Right ventricle myocardium superior (tissue), 1 donor: ENCODE results near the gene SPTAN1. TPM values are rescaled to one million over a fixed set of nuclear protein-coding genes. Genes with fewer than 3 reads are reported as not detected.

Source experiments
- ATAC-seq: fragments of 200-7000 bp; cut with Tn5 transposase; one replicate; pipeline ENCODE4 v1.9.1; 2020; ENCODE audit warnings: mild to moderate bottlenecking; ENCODE audit not compliant: poor library complexity
- DNase-seq: peaks from one replicate; pipeline ENCODE4 v3.0.0-alpha.2; 2020
- intact Hi-C: fragments of 100-400 bp; cut with DNase I; formaldehyde crosslinking; loops from one replicate; pipeline ENCODE4 v1.11.2; 2022
- total RNA-seq: library from RNA; stranded (reverse); fragmentation: NEBNext Ultra II Directional; extraction: Animal tissue kit (Norgen Biotek cat#: 25700); gene quantifications from one replicate; pipeline ENCODE4 v1.2.1, GENCODE V29; 2021
- donor health status: DM: no; HTN: yes; CAD: no; lungs with severe emphysema.

Gene SPTAN1
- total RNA-seq, 1 donor from 2014 or later, result 203 TPM

DNA sequence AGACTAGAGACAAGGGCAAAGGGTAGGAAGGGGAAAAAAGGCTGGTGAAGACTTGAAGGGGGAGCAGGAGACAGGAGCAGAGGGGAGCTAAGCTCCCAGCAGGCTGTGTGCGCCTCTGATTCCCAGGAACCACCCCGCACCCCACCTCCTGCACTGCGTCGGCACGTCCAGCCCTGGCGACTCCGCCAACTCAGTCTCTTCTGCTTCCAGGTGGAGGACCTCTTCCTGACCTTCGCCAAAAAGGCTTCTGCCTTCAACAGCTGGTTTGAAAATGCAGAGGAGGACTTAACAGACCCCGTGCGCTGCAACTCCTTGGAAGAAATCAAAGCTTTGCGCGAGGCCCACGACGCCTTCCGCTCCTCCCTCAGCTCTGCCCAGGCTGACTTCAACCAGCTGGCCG, 73.8 kb downstream of the SPTAN1 start:
- intact Hi-C loops, result no loop called here
- ATAC-seq (no peak), DNase-seq (no peak)

DNA sequence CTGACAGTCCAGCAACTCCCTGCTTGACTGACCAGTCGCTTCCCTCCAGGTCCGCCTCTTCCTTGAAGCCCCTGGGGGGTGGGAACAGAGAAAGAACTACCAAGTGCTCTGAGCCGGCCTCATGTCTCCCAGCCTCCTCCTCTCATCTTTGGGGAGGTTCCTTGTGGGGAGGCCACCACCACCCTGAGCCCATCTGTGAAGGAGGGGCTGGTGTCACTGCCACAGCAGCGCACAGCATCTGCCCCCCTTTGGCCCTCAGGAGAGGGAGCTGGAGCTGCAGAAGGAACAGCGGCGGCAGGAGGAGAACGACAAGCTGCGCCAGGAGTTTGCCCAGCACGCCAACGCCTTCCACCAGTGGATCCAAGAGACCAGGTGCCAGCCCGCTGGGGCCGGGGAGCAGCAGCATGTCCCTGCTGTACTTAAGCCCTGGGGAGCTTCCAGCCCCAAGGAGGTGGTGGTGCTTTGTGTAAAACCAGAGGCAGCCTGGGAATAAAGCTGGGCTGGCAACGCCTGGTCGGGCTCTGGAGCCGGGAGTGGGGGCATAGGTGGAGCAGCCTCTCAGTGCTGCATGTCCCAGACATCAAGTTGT, 74.8 kb downstream of the SPTAN1 start:
- DNase-seq (no peak), ATAC-seq (no peak)
- intact Hi-C loops, result no loop called here

DNA sequence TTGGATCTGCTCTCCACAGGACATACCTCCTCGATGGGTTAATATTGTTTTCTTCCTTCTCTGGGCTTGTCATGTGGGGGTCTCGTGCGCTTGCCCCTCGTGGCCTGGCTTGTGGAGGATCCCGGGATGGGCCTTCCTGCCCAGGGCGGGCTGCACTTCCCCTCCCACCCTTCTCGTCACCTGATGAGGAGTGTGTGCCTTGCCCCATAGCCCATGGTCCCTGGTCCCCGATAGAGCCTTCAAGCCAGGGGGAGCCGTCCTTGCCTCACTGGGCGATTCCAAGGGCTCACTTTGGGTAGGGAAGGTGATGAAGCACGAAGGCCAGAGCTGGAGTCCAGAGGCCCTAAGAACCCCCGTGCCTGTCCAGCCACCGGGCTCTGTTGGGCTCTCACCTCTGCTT, 75.5 kb downstream of the SPTAN1 start:
- ATAC-seq (peak; percentile 2), DNase-seq (no peak)
- intact Hi-C loops, result no loop called here

DNA sequence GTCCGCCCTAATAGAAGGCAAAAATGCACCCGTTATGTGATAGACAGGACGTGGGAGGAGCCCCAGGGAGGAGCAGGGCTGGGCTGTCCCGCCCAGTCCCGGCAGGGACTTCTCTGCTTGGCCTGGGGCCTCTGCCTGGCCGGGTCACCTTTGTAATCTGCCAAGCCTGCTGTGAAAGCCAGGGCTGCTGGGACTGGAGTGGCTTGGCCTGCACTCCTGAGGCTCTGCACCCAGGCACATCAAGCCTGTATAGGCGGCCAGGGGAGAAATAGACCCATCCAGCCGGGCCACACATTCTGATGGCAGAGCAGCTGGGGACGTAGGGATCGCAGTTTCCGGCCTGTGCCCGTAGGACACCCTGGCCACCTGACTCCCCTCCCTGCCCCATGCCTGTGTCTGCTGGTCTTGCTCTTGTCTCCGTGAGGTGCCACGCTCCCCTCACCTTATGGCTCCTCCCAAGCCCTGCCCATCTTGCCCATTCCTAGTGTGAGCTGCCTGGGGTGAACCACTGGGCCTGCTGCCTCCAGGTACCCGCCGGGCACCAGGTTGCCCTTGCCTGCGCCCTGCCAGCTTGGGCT, 76.2 kb downstream of the SPTAN1 start:
- DNase-seq (peak; percentile 88), ATAC-seq (peak; percentile 94)
- intact Hi-C loops, result no loop called here

DNA sequence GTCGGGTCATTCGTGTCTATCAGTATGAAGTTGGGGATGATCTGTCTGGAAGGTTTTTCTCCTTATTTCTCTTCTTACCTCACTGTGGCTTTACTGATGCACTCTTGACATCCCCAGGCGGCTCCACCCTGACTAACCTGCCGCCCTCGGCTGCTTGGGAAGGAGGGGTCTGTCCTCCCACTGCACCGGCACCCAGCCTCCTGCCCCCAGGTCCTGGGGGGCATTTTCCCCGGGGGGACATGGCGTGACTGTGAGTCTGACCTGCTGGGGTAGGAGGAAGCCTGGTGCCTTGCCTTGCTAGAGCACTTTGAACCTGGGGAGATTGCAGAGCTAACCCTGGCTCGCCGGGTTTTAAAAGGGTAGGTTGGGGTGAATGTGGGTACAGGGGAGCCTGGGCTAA, 76.7 kb downstream of the SPTAN1 start:
- no peak for ATAC-seq

DNA sequence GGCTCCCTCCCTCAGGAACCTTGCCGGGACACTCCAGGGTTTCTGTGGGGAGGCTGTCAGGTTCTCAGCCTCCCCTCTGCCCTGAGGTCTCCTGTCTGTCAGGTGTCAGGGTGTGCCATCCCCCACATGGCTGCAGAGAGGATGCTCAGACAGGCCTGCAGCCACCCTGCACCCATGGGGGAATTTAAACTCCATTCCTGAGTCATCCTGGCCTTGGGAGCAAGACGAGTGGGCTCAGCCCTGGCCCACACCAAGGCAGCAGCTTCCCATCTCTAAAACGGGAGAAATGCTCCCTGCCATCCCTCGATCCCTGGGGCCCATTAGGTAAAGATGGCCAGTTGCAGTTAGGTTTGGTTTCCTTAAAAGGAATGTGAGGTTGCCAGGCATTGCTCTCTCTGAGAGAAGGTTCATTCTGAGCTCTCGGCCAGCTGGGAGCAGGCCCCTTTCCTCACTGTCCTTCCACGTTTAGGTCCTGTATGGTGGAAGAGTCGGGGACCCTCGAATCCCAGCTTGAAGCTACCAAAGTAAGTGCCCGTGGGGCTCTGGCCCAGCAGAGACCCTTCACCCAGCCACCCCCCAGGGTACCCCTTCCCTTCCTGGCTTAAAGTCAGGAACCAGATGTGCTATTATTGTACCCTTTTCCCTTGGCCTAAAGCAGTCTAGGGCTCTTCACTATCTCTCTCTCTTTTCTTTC, 77.6 kb downstream of the SPTAN1 start:
- ATAC-seq (no peak), DNase-seq (no peak)
- intact Hi-C loops, result no loop called here

More for the DNA sequence above, 76.7 kb downstream of the SPTAN1 start:
- DNase-seq, result no peak
- intact Hi-C loops, result no loop called here

DNA sequence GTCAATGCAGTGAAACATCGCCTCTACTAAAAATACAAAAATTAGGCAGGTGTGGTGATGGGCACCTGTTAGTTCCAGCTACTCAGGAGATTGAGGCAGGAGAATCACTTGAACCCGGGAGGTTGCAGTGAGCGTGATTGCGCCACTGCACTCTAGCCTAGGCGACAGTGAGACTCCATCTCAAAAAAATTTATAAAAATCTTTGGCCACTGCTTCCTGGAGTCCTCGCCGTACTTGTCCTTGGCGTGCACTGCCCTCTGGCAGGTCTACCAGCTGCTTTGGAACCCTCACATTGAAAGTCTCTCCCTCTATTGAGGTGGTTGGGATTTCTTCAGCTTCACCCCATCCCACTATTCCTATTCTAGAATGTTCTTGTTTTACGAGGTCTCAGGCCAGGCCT, 79.2 kb downstream of the SPTAN1 start:
- no peak for DNase-seq
- no peak for ATAC-seq
- intact Hi-C loops, result no loop called here

DNA sequence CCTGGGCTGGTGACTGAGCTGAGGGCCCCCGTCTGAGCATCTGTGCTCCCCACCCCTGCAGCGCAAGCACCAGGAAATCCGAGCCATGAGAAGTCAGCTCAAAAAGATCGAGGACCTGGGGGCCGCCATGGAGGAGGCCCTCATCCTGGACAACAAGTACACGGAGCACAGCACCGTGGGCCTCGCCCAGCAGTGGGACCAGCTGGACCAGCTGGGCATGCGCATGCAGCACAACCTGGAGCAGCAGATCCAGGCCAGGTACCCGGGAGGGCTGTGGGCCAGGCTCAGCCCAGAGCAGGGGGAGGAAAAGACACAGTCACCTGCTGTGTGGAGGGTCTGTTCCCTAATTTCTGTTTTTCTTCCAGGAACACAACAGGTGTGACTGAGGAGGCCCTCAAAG, 79.7 kb downstream of the SPTAN1 start:
- DNase-seq (no peak), ATAC-seq (no peak)
- intact Hi-C loops, result no loop called here

DNA sequence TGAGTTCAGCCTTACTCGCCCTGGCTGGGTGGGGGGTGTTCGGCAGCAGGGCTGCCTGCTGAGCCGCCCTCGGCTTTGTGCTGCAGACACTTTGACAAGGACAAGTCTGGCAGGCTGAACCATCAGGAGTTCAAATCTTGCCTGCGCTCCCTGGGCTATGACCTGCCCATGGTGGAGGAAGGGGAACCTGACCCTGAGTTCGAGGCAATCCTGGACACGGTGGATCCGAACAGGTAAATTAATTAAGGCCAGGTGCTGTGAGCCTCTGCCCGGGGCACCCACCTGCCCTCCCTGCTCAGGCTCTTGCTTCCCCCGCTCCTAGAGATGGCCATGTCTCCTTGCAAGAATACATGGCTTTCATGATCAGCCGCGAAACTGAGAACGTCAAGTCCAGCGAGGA, 80.1 kb downstream of the SPTAN1 start:
- ATAC-seq, result no peak
- no peak for DNase-seq
- intact Hi-C loops, result no loop called here

DNA sequence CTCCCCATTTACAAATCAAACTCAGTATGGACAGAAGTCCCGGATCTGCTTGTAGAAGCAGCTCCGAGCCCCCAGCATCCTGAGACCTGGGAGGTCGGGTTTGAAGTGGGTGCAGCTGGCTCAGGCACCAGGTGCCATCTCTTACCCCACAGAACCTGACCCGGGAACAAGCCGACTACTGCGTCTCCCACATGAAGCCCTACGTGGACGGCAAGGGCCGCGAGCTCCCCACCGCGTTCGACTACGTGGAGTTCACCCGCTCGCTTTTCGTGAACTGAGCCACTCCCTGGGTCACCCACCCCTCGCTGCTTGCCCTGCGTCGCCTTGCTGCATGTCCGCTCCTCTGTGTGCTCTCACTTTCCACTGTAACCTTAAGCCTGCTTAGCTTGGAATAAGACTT, 80.7 kb downstream of the SPTAN1 start:
- DNase-seq (no peak), ATAC-seq (no peak)
- intact Hi-C loops, result no loop called here

DNA sequence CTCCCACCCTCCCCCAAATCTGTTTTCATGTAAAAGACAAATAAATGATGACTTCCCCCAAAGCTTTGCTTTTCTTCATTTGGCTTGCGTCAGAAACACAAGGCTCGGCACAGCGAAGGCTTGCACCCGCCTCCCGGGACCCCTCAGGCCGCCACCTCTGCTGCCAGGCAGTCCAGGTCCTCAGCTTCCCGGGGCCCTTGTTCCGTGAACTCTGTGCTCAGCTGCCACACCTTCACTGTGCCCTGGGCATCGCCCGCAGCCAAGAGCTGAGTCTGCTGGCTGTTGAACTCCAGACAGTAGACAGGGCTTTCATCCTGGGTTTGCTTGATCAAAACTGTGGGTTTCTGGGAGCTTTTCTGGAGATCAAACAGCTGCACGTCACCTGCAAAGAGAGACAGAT, 81.2 kb downstream of the SPTAN1 start:
- ATAC-seq, result no peak
- intact Hi-C loops, result no loop called here
- no peak for DNase-seq

DNA sequence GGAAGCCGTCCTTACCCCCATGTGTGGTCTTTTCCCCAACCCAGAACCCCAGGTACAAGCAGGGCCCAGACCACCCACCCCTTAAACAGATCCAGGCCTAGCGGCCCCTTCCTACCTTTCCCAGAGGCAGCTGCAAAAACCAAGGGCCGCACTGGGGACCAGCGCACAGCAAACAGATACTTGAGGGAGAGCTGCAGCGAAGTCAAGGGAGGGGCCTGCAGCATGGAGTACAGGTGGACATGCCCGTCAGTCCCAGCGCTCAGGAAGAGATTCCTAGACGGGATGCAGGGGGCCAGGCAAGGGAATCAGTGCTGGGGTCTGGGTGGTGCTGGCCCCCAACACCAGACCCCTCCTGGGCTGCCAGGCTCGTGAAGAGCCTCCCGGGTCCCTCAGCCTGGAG, 81.7 kb downstream of the SPTAN1 start:
- DNase-seq (no peak), ATAC-seq (no peak)
- intact Hi-C loops, result no loop called here

DNA sequence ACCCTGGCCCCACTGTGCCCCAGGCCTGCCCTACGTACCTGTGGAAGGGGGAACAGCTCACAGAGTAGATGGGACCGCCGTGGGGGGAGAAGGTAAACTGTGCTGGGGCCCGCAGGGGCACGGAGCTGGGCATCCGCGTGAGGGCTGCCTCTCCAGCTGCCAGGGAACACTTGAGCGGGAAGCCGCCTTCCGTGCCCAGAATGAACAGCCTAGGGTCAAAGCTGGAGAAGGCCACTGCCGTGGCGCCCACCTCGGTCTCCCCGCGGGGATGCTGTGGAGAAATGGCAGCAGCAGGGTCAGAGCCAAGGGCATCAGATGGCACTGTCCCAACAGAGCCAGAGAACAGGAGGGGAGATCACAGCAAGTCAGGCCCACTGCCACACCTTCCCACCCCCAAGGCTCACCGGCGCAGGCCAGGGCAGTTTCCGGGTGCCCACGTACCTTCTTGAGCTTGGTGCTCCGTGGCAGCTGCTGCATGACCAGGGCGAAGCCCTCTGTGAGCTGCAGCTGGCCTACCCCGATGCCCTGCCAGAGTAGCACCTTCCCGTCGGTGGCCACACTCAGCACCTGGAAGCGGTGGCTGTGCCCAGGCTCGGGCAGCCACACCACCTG, 82.4 kb downstream of the SPTAN1 start:
- ATAC-seq (peak; percentile 2), DNase-seq (no peak)
- intact Hi-C loops, result no loop called here

DNA sequence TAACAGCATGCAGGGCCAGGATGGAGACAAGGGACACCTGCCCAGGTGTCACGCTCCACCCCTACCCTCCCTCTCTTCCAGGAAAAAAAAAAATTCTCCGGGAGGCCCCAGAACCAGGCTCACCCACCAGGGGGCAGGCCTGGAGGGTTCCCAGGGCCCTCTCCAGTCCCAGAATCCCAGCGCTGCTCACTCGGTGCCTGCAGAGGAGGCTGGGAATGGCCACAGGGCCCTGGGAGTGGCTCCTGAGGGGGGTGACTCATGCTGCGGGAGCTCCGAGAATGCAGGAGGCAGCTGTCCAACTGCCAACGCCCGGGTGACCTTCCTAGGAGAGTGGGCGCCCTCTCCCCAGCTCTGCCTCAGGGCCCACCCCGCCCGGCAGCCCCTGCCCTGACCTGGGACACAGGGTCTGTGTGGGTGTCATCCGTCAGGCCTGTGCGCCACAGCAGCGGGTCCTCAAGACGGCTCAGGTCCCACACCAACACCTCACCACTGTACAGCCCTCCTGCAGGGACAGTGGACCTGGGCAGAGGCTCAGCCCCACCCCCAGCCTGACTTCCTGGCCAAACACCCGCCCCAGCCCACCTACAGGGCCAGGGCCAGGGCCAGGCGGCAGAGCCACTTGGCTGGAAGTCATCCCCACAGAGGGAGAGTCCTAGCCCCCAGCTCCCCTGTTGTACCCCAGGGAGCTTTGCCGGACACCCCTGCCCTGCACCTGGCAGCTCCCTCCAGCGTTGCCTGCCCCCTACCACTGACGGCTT, 83.1 kb downstream of the SPTAN1 start:
- DNase-seq (peak; percentile 91), ATAC-seq (peak; percentile 90)
- intact Hi-C loops, result no loop called here

DNA sequence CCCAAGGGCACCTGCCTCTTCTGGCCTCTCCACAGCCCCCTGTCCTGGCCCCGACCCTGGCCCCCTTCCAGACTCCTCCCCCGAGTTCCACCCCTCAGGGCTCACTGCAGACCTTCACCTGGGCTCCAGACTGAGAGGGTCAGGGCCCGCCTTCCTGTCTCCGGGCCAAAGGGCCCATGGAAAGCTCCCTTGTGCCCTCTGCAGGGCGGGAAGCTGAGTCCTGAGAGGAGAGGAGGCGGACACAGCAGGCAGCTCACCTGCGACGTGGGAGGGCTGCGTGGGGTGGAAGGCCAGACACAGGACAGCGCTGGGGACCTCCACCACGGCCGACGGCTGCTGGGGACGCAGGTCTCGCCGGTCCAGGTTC, 83.6 kb downstream of the SPTAN1 start:
- intact Hi-C loops, result no loop called here
- DNase-seq (peak; percentile 82), ATAC-seq (peak; percentile 76)

DNA sequence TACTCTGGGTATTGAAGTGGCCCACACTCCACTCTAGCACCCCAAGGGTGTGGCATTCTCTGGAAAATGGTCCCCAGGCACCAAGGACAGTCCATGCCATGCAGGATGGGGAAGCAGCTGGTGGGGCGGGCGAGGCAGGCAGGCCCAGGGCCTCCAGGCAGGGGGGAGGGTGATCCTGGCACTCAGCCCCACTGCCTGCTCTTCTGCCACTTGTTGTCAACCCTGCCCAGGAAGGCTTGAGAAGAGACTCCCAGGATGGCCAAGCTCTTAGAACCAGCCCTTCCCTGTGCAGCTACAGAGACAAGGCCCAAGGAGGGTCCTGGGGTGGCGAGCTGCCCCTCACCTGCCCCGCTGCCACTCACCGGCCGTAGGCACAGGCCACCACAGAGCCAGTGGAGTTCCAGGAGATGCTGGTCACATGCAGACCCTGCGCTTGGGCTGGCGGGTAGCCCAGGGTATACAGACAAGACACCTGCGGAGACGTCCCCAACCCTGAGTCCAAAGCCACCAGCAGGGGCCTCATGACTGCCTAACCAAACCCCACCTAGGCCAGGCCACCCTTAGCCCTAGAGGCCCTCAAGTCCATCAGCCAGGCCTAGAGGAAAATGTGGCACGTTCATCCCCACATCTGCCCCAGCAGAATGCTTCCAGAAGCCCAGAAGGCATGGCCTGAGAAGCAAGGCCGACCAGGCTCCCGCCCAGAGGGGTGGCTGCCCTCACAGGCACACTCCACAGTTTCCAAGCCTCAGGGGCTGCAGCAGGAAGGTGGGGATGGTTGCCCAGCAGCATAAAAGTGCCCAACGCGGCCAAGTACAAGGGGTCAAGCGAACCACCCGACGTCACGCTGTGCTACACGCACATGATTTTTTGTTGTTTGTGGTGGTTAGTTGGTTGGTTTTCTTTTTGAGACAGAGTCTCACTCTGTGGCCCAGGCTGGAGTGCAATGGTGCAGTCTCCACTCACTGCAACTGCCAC, 84.5 kb downstream of the SPTAN1 start:
- DNase-seq, result peak; percentile 44
- no peak for ATAC-seq
- intact Hi-C loops, result no loop called here

DNA sequence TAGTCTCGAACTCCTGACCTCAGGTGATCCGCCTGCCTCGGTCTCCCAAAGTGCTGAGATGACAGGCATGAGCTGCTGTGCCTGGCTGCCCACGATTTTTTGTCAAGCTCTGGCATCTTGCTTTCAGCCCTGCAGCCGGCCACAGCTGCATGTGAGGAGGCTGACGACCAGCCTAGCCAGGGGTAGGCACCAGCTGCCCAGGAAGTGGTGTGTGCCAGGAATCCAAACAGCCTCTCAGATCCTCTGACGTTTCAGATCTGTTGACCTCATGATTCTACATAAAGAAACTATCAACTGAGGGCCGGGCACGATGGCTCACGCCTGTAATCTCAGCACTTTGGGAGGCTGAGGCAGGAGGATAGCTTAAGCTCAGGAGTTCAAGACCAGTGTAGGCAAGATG, 85.3 kb downstream of the SPTAN1 start:
- ATAC-seq (no peak), DNase-seq (no peak)
- intact Hi-C loops, result no loop called here

DNA sequence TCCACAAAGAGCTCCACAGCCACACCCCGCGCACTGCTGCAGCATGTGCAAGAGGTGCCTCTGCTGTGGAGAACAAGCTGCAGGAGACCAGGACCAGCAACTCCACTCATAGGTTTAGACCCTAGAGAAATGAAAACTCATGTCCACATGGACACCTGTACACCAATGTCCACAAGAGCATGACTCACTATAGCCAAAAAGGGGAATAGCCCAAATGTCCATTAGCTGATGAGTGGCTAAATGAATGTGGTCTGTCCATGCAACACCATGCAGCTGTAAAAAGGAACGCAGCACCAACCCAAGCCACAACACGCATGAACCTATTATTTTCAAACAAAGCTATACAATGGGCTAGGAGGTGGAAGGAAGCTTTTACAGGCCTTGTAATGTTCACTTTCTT, 86.2 kb downstream of the SPTAN1 start:
- DNase-seq (no peak), ATAC-seq (no peak)
- intact Hi-C loops, result no loop called here
